ENCODE measurements around the gene MYD88. TPM values are rescaled to one million over a fixed set of nuclear protein-coding genes. Genes with fewer than 3 reads are reported as not detected.

The MYD88 gene
- total and polyA plus RNA-seq, 8 donors = 7.2 to 20.2 (median 9.9) TPM

DNA sequence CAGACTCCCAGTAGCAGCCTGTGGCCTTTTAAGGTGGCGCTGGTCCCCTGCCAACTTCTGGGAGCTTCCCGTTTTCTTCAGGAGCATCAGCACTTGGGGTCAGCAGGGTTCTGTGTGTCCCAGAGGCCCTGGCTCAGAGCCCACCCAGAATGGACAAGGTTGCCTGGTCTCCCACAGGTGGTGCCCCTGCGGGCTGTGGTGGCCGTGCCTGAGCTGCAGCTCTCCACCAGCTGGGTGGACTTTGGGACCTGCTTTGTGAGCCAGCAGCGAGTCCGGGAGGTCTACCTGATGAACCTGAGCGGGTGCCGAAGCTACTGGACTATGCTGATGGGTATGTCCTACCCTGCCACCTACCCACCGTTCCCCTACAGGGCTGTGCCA lies 17.0 kb upstream of the MYD88 start:
- Histone ChIP-seq H3K27me3 (no peaks in the 10 kb centered on the region), H3K4me3 (no peak overlapping the region), H3K27ac (no peak overlapping the region), H3K9me3 (no peaks in the 10 kb centered on the region), H3K36me3 (peaks cover 5 to 46% (median 45%) of the 10 kb centered on the region in 3 donors), H3K4me1 (no peaks in the 10 kb centered on the region)
- WGBS, 2 donors = 89 to 90% methylated on average over 9 of the region's 9 CpGs
- DNase-seq = peak in 3 of 6 donors; percentile 8 to 69 (median 17)
- FAIRE-seq = no peak
- ATAC-seq = no peak
- TF ChIP-seq, protein P1, sequence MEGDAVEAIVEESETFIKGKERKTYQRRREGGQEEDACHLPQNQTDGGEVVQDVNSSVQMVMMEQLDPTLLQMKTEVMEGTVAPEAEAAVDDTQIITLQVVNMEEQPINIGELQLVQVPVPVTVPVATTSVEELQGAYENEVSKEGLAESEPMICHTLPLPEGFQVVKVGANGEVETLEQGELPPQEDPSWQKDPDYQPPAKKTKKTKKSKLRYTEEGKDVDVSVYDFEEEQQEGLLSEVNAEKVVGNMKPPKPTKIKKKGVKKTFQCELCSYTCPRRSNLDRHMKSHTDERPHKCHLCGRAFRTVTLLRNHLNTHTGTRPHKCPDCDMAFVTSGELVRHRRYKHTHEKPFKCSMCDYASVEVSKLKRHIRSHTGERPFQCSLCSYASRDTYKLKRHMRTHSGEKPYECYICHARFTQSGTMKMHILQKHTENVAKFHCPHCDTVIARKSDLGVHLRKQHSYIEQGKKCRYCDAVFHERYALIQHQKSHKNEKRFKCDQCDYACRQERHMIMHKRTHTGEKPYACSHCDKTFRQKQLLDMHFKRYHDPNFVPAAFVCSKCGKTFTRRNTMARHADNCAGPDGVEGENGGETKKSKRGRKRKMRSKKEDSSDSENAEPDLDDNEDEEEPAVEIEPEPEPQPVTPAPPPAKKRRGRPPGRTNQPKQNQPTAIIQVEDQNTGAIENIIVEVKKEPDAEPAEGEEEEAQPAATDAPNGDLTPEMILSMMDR (IDR thresholded peaks at IDR 0.05) = no peak
- intact Hi-C loops (cut with DNase I) = no loop called here

DNA sequence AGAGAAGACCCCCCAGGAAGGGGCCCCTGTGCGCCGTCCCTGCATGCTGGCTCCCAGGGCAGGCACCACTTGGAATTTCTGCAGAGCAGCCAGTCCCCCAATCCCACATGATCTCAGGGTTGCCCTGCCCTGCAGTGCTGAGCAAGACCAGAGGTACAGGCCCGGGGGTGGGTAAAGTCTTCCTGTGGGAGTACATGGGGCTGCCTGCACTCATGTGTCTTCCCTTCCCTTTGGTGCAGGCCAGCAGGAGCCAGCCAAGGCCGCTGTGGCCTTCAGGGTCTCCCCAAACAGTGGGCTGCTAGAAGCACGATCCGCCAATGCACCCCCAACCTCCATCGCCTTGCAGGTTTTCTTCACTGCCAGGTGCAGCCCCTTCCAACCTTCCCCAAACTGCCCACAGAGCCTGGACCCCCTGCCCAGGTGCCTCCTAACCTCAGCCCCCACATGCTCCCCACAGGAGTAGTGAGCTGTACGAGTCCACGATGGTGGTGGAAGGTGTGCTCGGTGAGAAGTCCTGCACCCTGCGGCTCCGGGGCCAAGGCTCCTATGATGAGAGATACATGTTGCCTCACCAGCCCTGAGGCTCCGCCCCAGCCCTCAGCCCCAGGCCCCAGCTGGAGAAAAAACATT lies 16.5 kb upstream of the MYD88 start:
- Histone ChIP-seq H3K36me3 (peaks cover 5 to 51% (median 50%) of the 10 kb centered on the region in 3 donors), H3K9me3 (no peaks in the 10 kb centered on the region), H3K27ac (no peak overlapping the region), H3K4me3 (no peak overlapping the region), H3K4me1 (no peaks in the 10 kb centered on the region), H3K27me3 (no peaks in the 10 kb centered on the region)
- TF ChIP-seq, protein P1 (IDR thresholded peaks at IDR 0.05) = no peak
- ATAC-seq (no peak), FAIRE-seq (no peak), DNase-seq (peak in 3 of 6 donors; percentile 13 to 57 (median 39))
- intact Hi-C loops (cut with DNase I) = no loop called here
- WGBS, 2 donors = 93% methylated on average over 13 of the region's 13 CpGs

DNA sequence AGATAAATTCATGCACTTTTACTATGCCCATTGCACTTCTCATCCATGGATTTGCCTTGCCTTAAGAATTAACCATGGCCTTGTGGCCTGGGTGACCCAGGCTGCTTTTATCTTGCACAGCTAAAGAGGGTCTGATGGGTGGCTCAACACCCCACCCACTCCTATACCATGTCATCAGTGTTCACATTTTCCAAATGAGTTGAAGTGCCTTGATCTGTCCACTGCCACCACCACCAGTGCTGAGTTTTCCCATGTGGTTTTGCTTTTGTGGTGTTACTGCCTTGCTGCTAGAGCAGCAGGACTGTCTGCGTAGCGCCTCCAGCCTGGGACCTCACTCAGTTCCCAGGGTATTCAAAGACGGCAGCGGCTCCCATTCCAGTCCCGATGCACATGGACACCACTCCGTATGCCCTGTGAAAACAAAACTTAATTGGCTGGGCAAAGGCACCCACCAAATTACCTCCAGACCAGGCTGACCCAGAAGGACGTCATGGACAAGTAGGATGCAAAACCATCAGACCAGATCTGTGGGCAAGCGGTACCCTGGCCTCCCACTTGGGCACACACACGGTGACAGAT lies 15.7 kb upstream of the MYD88 start:
- H3K36me3 ChIP-seq = peaks cover 5 to 60% (median 59%) of the 10 kb centered on the region in 3 donors
- FAIRE-seq = no peak
- H3K4me3 ChIP-seq = no peak overlapping the region
- WGBS, 2 donors = 92 to 93% methylated on average over 9 of the region's 9 CpGs
- no peaks in the 10 kb centered on the region for H3K27me3 ChIP-seq
- peak in 1 of 6 donors; percentile 1 for DNase-seq
- no peaks in the 10 kb centered on the region for H3K9me3 ChIP-seq
- intact Hi-C loops (cut with DNase I) = no loop called here
- H3K4me1 ChIP-seq = no peaks in the 10 kb centered on the region
- ATAC-seq = no peak
- TF ChIP-seq, protein P1 (IDR thresholded peaks at IDR 0.05) = no peak
- H3K27ac ChIP-seq = no peak overlapping the region

DNA sequence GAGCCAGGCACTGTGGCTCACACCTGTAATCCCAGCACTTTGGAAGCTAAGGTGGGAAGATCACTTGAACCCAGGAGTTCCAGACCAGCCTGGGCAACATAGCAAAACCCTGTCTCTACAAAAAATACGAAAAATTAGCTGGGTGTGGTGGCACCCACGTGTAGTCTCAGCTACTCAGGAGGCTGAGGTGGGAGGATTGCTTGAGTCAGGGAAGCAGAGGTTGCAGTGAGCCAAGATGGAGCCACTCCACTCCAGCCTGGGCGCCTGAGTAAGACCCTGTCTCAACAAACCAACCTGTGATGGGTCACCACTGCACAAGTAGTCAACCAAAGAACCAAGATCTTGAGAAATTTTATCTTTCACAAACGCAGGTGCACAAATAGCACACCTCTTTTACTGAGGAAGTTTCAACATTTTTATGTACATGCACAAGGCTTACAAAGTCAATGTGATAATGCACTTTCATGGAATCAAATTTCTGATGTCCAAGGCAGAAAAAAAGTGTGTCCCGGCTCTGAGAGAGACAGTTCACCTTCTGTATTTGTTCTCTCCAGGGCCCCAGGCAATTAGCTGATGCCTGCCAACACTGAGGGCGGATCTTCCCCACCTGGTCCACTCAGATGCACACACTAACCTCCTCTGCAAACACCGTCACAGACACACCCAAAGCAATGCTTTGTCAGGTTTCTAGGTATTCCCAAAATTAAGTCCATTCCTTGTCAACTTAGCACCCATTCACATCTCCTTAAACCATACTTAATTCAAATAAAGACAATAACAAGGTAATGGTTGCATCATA lies 13.9 kb upstream of the MYD88 start:
- intact Hi-C loops (cut with DNase I) = no loop called here
- no peaks in the 10 kb centered on the region for H3K4me1 ChIP-seq
- no peak overlapping the region for H3K4me3 ChIP-seq
- FAIRE-seq (no peak), ATAC-seq (no peak), DNase-seq (peak in 1 of 6 donors; percentile 4)
- WGBS, 2 donors = 66 to 78% methylated on average over 7 of the region's 7 CpGs
- TF ChIP-seq, protein P1 (IDR thresholded peaks at IDR 0.05) = no peak
- no peaks in the 10 kb centered on the region for H3K27me3 ChIP-seq
- H3K36me3 ChIP-seq = peaks cover 5 to 75% (median 75%) of the 10 kb centered on the region in 3 donors
- no peak overlapping the region for H3K27ac ChIP-seq
- no peaks in the 10 kb centered on the region for H3K9me3 ChIP-seq
